Uterus (tissue), 2 donors: ENCODE data around the gene RACGAP1.

Experiments
- CTCF ChIP-seq, 4 experiments: fragments of 200-600 bp in 2 of 4; fragments of 450-650 bp in 2 of 4; sonication (generic) in 2 of 4; IDR thresholded peaks; one replicate each; pipeline ENCODE4 v1.5.1; 2016 to 2019; ENCODE audit warnings: antibody characterized with exemption in 4 of 4, mild to moderate bottlenecking in 2 of 4, moderate library complexity in 1 of 4
- POLR2A ChIP-seq, 2 donors: fragments of 450-650 bp; IDR thresholded peaks; one replicate each; pipeline ENCODE4 v1.6.1; 2016; ENCODE audit warnings: antibody characterized with exemption in 2 of 2, mild to moderate bottlenecking in 1 of 2, moderate library complexity in 1 of 2

GRCh38 chr12:50069539-50069938, 44.2 kb upstream of the RACGAP1 start:
- TF ChIP-seq CTCF (IDR thresholded peaks at IDR 0.05) (no peak), POLR2A (IDR thresholded peaks at IDR 0.05) (no peak)
